A673 (cell line): ENCODE data around the gene MYO5B.

Experiments
- EZH2 ChIP-seq: fragments of 200-600 bp; sonication (generic); IDR thresholded peaks from 2 replicates; pipeline ENCODE4 v1.6.1; 2017; ENCODE audit warnings: borderline replicate concordance, low read depth, mild to moderate bottlenecking, mixed read lengths, antibody characterized with exemption, low read length; ENCODE audit not compliant: poor library complexity, severe bottlenecking
- TF ChIP-seq, protein P1 (sequence below): fragments of 300-800, 200-600 bp; sonication (generic); conservative IDR thresholded peaks from 2 replicates; pipeline ENCODE4 v1.5.1; 2017; ENCODE audit warnings: low read depth, mild to moderate bottlenecking, antibody characterized with exemption, low read length, moderate library complexity, mixed read lengths

DNA sequence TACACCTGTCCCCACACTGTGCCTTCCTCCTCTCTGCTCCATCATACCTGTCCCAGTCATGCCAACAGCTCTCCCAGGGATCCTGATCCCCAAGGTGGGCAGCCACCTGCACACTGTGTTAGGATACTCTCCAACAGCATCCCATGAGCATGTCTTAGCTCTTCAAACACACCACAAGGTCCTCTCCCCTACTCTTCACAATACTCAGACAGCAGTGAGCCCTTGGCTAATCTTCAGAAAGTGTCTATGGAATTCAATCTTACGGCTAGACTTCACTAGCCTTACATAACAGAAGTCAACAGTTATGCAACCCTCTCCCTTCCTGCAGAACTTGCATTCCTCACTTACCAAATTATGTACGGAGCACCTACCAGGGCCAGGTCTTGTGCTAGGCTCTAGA is 79.9 kb downstream of the MYO5B start:
- TF ChIP-seq, protein P1, sequence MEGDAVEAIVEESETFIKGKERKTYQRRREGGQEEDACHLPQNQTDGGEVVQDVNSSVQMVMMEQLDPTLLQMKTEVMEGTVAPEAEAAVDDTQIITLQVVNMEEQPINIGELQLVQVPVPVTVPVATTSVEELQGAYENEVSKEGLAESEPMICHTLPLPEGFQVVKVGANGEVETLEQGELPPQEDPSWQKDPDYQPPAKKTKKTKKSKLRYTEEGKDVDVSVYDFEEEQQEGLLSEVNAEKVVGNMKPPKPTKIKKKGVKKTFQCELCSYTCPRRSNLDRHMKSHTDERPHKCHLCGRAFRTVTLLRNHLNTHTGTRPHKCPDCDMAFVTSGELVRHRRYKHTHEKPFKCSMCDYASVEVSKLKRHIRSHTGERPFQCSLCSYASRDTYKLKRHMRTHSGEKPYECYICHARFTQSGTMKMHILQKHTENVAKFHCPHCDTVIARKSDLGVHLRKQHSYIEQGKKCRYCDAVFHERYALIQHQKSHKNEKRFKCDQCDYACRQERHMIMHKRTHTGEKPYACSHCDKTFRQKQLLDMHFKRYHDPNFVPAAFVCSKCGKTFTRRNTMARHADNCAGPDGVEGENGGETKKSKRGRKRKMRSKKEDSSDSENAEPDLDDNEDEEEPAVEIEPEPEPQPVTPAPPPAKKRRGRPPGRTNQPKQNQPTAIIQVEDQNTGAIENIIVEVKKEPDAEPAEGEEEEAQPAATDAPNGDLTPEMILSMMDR, result no peak
- TF ChIP-seq EZH2, result no peak
